HCT116 (cell line): ENCODE measurements around the gene NRCAM. TPM values are rescaled to one million over a fixed set of nuclear protein-coding genes. Genes with fewer than 3 reads are reported as not detected.

Source experiments
- ATAC-seq: fragments of 200-7000 bp; cut with Tn5 transposase; 2 replicates; pipeline ENCODE4 v1.9.1; 2020; ENCODE audit warnings: mild to moderate bottlenecking, moderate library complexity
- BruUV-seq: library from RNA; stranded (reverse); fragments of 400-500 nt; replicated peaks from 2 replicates; lab custom pipeline; 2021; lab: Mats Ljungman, UMichigan
- CTCF ChIA-PET: fragments of 300-600 bp; sonication (Branson Sonifier 250); formaldehyde crosslinking; loops from one replicate; lab custom pipeline; 2021; ENCODE audit warnings: antibody characterized with exemption; lab: Charles Lee
- POLR2A ChIA-PET: fragments of 300-600, 350-600 bp; sonication (Branson Sonifier 250); formaldehyde crosslinking; loops from one replicate; lab custom pipeline; 2021; ENCODE audit warnings: antibody characterized with exemption; lab: Charles Lee
- RAD21 ChIA-PET, 2 experiments: fragments of 300-600 bp; sonication (Branson Sonifier 250); formaldehyde crosslinking; loops; one replicate each; lab custom pipeline; 2023; ENCODE audit warnings: low total read pairs in 2 of 2; ENCODE audit not compliant: uncharacterized antibody in 2 of 2, unreplicated experiment in 2 of 2, low non-redundant PET in 1 of 2; lab: Charles Lee
- DNase-seq: peaks from one replicate; pipeline ENCODE4 v3.0.0-alpha.2; 2010; ENCODE audit warnings: low read depth, low spot score
- H2AFZ ChIP-seq: fragments of 200-600 bp; shearing (Covaris generic), sonication (generic); 2 replicates; pipeline ENCODE4 v1.6.1; 2017; ENCODE audit warnings: low read depth, mixed run types, mixed read lengths, antibody characterized with exemption, low read length; ENCODE audit not compliant: poor library complexity, severe bottlenecking
- H3K27ac ChIP-seq: 2 replicates; pipeline ENCODE4 v1.5.1; 2012; ENCODE audit warnings: low read depth, low read length
- H3K27me3 ChIP-seq: fragments of 200-600 bp; sonication (generic); 2 replicates; pipeline ENCODE4 v1.6.1; 2016; ENCODE audit warnings: mixed run types, low read length, mixed read lengths; ENCODE audit not compliant: insufficient read depth
- H3K36me3 ChIP-seq, 2 experiments: fragments of 200-500 bp in 1 of 2; fragments of 200-600 bp in 1 of 2; sonication (Bioruptor generic) in 1 of 2; sonication (generic) in 1 of 2; 2 replicates each; pipeline versions ENCODE4 v1.5.1 to v1.6.1; 2014 to 2016; ENCODE audit warnings: low read length in 2 of 2, inconsistent platforms in 1 of 2, mixed read lengths in 1 of 2, mixed run types in 1 of 2; ENCODE audit not compliant: insufficient read depth in 2 of 2, control insufficient read depth in 1 of 2
- H3K4me1 ChIP-seq, 2 experiments: fragments of 200-600 bp in 1 of 2; sonication (generic) in 1 of 2; 2 replicates each; pipeline versions ENCODE4 v1.5.1 to v1.6.1; 2012 to 2017; ENCODE audit warnings: low read length in 2 of 2, inconsistent platforms in 1 of 2, mild to moderate bottlenecking in 1 of 2, mixed read lengths in 1 of 2, mixed run types in 1 of 2, moderate library complexity in 1 of 2; ENCODE audit not compliant: insufficient read depth in 2 of 2, control insufficient read depth in 1 of 2
- H3K4me2 ChIP-seq: fragments of 200-600 bp; sonication (generic); 2 replicates; pipeline ENCODE4 v1.6.1; 2017; ENCODE audit warnings: mixed run types, low read length, mixed read lengths
- H3K4me3 ChIP-seq, 2 experiments: fragments of 200-600 bp in 1 of 2; sonication (generic) in 1 of 2; replicated peaks in 1 of 2; 2 replicates each; pipeline ENCODE4 v1.5.1; 2011 to 2016; ENCODE audit warnings: low read length in 2 of 2, control low read depth in 1 of 2, low read depth in 1 of 2, mild to moderate bottlenecking in 1 of 2, mixed read lengths in 1 of 2, mixed run types in 1 of 2
- H3K79me2 ChIP-seq: fragments of 200-600 bp; sonication (generic); 2 replicates; pipeline ENCODE4 v1.6.1; 2017; ENCODE audit warnings: mild to moderate bottlenecking, mixed run types, low read length, moderate library complexity, mixed read lengths; ENCODE audit not compliant: insufficient read depth
- H3K9ac ChIP-seq: fragments of 200-600 bp; sonication (generic); 2 replicates; pipeline ENCODE4 v1.6.1; 2016; ENCODE audit warnings: low read length, mixed read lengths
- H3K9me2 ChIP-seq: fragments of 200-600 bp; sonication (generic), shearing (Covaris generic); 2 replicates; pipeline ENCODE4 v1.6.1; 2017; ENCODE audit warnings: mixed run types, mild to moderate bottlenecking, moderate library complexity; ENCODE audit not compliant: insufficient read depth
- H3K9me3 ChIP-seq, 2 experiments: fragments of 200-500 bp in 1 of 2; fragments of 200-600 bp in 1 of 2; sonication (Bioruptor generic) in 1 of 2; sonication (generic) in 1 of 2; 2 replicates each; pipeline ENCODE4 v1.6.1; 2014 to 2017; ENCODE audit warnings: low read length in 2 of 2, mixed read lengths in 2 of 2, inconsistent platforms in 1 of 2, low read depth in 1 of 2, mild to moderate bottlenecking in 1 of 2, mixed run types in 1 of 2, moderate library complexity in 1 of 2; ENCODE audit not compliant: control insufficient read depth in 1 of 2, insufficient read depth in 1 of 2
- H4K20me1 ChIP-seq: fragments of 200-600 bp; sonication (generic), shearing (Covaris generic); 2 replicates; pipeline ENCODE4 v1.6.1; 2017; ENCODE audit warnings: mixed run types, mild to moderate bottlenecking, moderate library complexity; ENCODE audit not compliant: insufficient read depth
- CBX3 ChIP-seq: IDR thresholded peaks from 2 replicates; pipeline ENCODE4 v1.6.1; 2012; ENCODE audit warnings: low read depth
- CTCF ChIP-seq, 3 experiments: fragments of 200-600 bp in 1 of 3; sonication (generic) in 1 of 3; IDR thresholded peaks in 2 of 3; conservative IDR thresholded peaks in 1 of 3; 2 replicates each; pipeline ENCODE4 v1.5.1; 2012 to 2017; ENCODE audit warnings: low read depth in 2 of 3, low read length in 2 of 3, antibody characterized with exemption in 1 of 3, borderline replicate concordance in 1 of 3, control low read depth in 1 of 3, mild to moderate bottlenecking in 1 of 3, mixed read lengths in 1 of 3, mixed run types in 1 of 3, moderate library complexity in 1 of 3; ENCODE audit not compliant: insufficient read depth in 1 of 3
- EGR1 ChIP-seq: IDR thresholded peaks from 2 replicates; pipeline ENCODE4 v1.6.1; 2012; ENCODE audit warnings: low read depth
- ELF1 ChIP-seq: IDR thresholded peaks from 2 replicates; pipeline ENCODE4 v1.6.1; 2012; ENCODE audit warnings: low read depth, borderline replicate concordance
- EZH2 ChIP-seq: fragments of 200-600 bp; sonication (generic); IDR thresholded peaks from 2 replicates; pipeline ENCODE4 v1.6.1; 2017; ENCODE audit warnings: antibody characterized with exemption, mixed run types
- FOSL1 ChIP-seq: IDR thresholded peaks from 2 replicates; pipeline ENCODE4 v1.6.1; 2012; ENCODE audit warnings: low read depth
- JUND ChIP-seq: IDR thresholded peaks from 2 replicates; pipeline ENCODE4 v1.6.1; 2012
- POLR2AphosphoS5 ChIP-seq: IDR thresholded peaks from 2 replicates; pipeline ENCODE4 v1.6.1; 2011; ENCODE audit warnings: mild to moderate bottlenecking, low read depth, low read length, moderate library complexity
- RAD21 ChIP-seq: IDR thresholded peaks from 2 replicates; pipeline ENCODE4 v1.6.1; 2012; ENCODE audit warnings: low read depth, mild to moderate bottlenecking
- SIN3A ChIP-seq: IDR thresholded peaks from 2 replicates; pipeline ENCODE4 v1.6.1; 2012; ENCODE audit warnings: low read depth
- SP1 ChIP-seq: IDR thresholded peaks from 2 replicates; pipeline ENCODE4 v1.6.1; 2012; ENCODE audit warnings: low read depth
- TCF7L2 ChIP-seq: IDR thresholded peaks from 2 replicates; pipeline ENCODE4 v1.7.0; 2011; ENCODE audit warnings: borderline replicate concordance, inconsistent platforms; ENCODE audit not compliant: insufficient read depth, insufficient read length; ENCODE audit errors: extremely low read depth
- YY1 ChIP-seq: IDR thresholded peaks from 2 replicates; pipeline ENCODE4 v1.6.1; 2011; ENCODE audit warnings: low read length, low read depth, moderate library complexity, mild to moderate bottlenecking; ENCODE audit not compliant: insufficient replicate concordance; ENCODE audit errors: extremely low read depth
- ZBTB33 ChIP-seq: IDR thresholded peaks from 2 replicates; pipeline ENCODE4 v1.6.1; 2011; ENCODE audit warnings: mild to moderate bottlenecking, low read length, moderate library complexity; ENCODE audit not compliant: insufficient replicate concordance; ENCODE audit errors: extremely low read depth
- ZFX ChIP-seq: fragments of 450-650 bp; IDR thresholded peaks from 2 replicates; pipeline ENCODE4 v1.6.1; 2017
- ZNF274 ChIP-seq: fragments of 200-500 bp; sonication (Bioruptor generic); IDR thresholded peaks from 2 replicates; pipeline ENCODE4 v1.6.1; 2014; ENCODE audit warnings: mild to moderate bottlenecking, low read depth, low read length, inconsistent platforms
- intact Hi-C: fragments of 100-400 bp; cut with micrococcal nuclease; formaldehyde crosslinking; loops from 2 replicates; pipeline ENCODE4 v1.10.0; 2022
- total RNA-seq: library from RNA; stranded (reverse); gene quantifications from one replicate; pipeline ENCODE4 v1.2.1, GENCODE V29; 2021; ENCODE audit not compliant: unreplicated experiment
- TF ChIP-seq, protein P1 (sequence below): IDR thresholded peaks from 2 replicates; pipeline ENCODE4 v1.6.1; 2012
- TF ChIP-seq, protein P2 (sequence below): IDR thresholded peaks from 2 replicates; pipeline ENCODE4 v1.6.1; 2012

The NRCAM gene
- total RNA-seq, 1 experiment from 2014 or later: 0.15 TPM

- CTCF ChIA-PET: no interaction called here
- H3K4me3 ChIP-seq: no peak overlapping the region
- intact Hi-C loops: no loop called here
- no peak overlapping the region for H3K27ac ChIP-seq
- H3K9ac ChIP-seq: no peak overlapping the region
- H3K9me2 ChIP-seq: no peaks in the 10 kb centered on the region
- no peak for TF ChIP-seq JUND
- no peak for TF ChIP-seq ZNF274
- TF ChIP-seq, protein P1, sequence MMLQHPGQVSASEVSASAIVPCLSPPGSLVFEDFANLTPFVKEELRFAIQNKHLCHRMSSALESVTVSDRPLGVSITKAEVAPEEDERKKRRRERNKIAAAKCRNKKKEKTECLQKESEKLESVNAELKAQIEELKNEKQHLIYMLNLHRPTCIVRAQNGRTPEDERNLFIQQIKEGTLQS: no peak
- TF ChIP-seq CBX3: no peak
- TF ChIP-seq ZFX: no peak
- TF ChIP-seq YY1: no peak
- no peak for TF ChIP-seq TCF7L2
- no peak for TF ChIP-seq ELF1
- TF ChIP-seq CTCF (IDR thresholded peaks at IDR 0.05 in 2 of 3, conservative IDR thresholded peaks at IDR 0.05 in 1 of 3; ENCODE audit: borderline replicate concordance in 1 of 3, insufficient read depth in 1 of 3, low read depth in 2 of 3, low read length in 2 of 3): no peak
- no peak for TF ChIP-seq ZBTB33
- no peak for TF ChIP-seq EZH2
- TF ChIP-seq, protein P2, sequence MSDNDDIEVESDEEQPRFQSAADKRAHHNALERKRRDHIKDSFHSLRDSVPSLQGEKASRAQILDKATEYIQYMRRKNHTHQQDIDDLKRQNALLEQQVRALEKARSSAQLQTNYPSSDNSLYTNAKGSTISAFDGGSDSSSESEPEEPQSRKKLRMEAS: no peak
- TF ChIP-seq RAD21: no peak
- TF ChIP-seq EGR1: no peak
- no peak for TF ChIP-seq SIN3A
- TF ChIP-seq FOSL1: no peak
- TF ChIP-seq SP1: no peak
- no peak for TF ChIP-seq POLR2AphosphoS5
- H2AFZ ChIP-seq: no peak overlapping the region
- no peaks in the 10 kb centered on the region for H3K36me3 ChIP-seq
- POLR2A ChIA-PET: no interaction called here
- RAD21 ChIA-PET: no interaction called here
- H3K4me2 ChIP-seq: no peak overlapping the region
- ATAC-seq (no peak), DNase-seq (no peak)
- no TSS peak for BruUV-seq
- H3K9me3 ChIP-seq: no peaks in the 10 kb centered on the region
- H3K4me1 ChIP-seq: no peaks in the 10 kb centered on the region
- no peaks in the 10 kb centered on the region for H3K79me2 ChIP-seq
- H3K27me3 ChIP-seq: no peaks in the 10 kb centered on the region
- no peaks in the 10 kb centered on the region for H4K20me1 ChIP-seq
Measured at GRCh38 chr7:108332937-108333336, 123.3 kb downstream of the NRCAM start.
